Heart right ventricle (tissue), 16 donors: ENCODE measurements around the gene MMP24. TPM values are rescaled to one million over a fixed set of nuclear protein-coding genes. Genes with fewer than 3 reads are reported as not detected.

ENCODE experiments used
- ATAC-seq, 8 donors: fragments of 200-7000 bp; cut with Tn5 transposase; one replicate each; pipeline ENCODE4 v1.9.1; 2020; ENCODE audit warnings: mild to moderate bottlenecking in 8 of 8, moderate library complexity in 8 of 8, moderate number of reproducible peaks in 1 of 8
- DNase-seq, 2 donors: peaks; one replicate each; pipeline ENCODE4 v3.0.0-alpha.2; 2020
- H3K27ac ChIP-seq, 10 donors: fragments of 200-600 bp; sonication (generic) in 2 of 10; one replicate each; pipeline versions ENCODE4 v1.5.0 to v1.8.0; 2020 to 2022; ENCODE audit warnings: mild to moderate bottlenecking in 3 of 10
- H3K27me3 ChIP-seq, 7 donors: fragments of 200-600 bp; one replicate each; pipeline ENCODE4 v1.8.0; 2021 to 2022; ENCODE audit warnings: mild to moderate bottlenecking in 2 of 7
- H3K36me3 ChIP-seq, 9 donors: fragments of 200-600 bp; sonication (generic) in 1 of 9; one replicate each; pipeline versions ENCODE4 v1.5.0 to v1.8.0; 2020 to 2022; ENCODE audit warnings: mild to moderate bottlenecking in 2 of 9
- H3K4me1 ChIP-seq, 9 donors: fragments of 200-600 bp; sonication (generic) in 1 of 9; one replicate each; pipeline versions ENCODE4 v1.5.0 to v1.8.0; 2020 to 2022; ENCODE audit warnings: mild to moderate bottlenecking in 4 of 9
- H3K4me3 ChIP-seq, 10 donors: fragments of 200-600 bp; sonication (generic) in 2 of 10; one replicate each; pipeline versions ENCODE4 v1.5.0 to v1.8.0; 2020 to 2022; ENCODE audit warnings: mild to moderate bottlenecking in 7 of 10, moderate library complexity in 2 of 10
- H3K9me3 ChIP-seq, 11 donors: fragments of 200-600 bp in 10 of 11; sonication (generic) in 2 of 11; one replicate each; pipeline versions ENCODE4 v1.5.0 to v1.8.0; 2013 to 2022; ENCODE audit warnings: mild to moderate bottlenecking in 2 of 11, control low read depth in 1 of 11, moderate library complexity in 1 of 11
- WGBS, 2 donors: extraction: QIAGEN DNeasy Blood & Tissue Kit; methylation state at CpG; one replicate each; pipeline ENCODE4 v1.1.7; 2013; ENCODE audit warnings: inconsistent platforms in 1 of 2; 5-methylcytosine and 5-hydroxymethylcytosine counted together
- intact Hi-C, 10 donors: fragments of 100-400 bp; cut with DNase I; formaldehyde crosslinking; loops; one replicate each; pipeline versions ENCODE4 v1.11.1 to v1.14.2; 2022
- polyA plus RNA-seq, 2 donors: library from polyadenylated mRNA; stranded (reverse); fragments of 200-250 nt; gene quantifications; one replicate each; pipeline ENCODE4 v1.2.3, GENCODE V29; 2013
- total RNA-seq, 10 donors: library from RNA; stranded (reverse); fragmentation: NEBNext Ultra II Directional in 3 of 10; extraction: Animal tissue kit (Norgen Biotek cat#: 25700) in 3 of 10; gene quantifications; one replicate each; pipeline versions ENCODE4 v1.2.1 to v1.2.4, GENCODE V29; 2021 to 2023
- TF ChIP-seq, protein P1 (sequence below), 9 donors: fragments of 200-600 bp; sonication (generic) in 2 of 9; IDR thresholded peaks; one replicate each; pipeline versions ENCODE4 v1.5.0 to v1.8.0; 2021 to 2022; ENCODE audit warnings: antibody characterized with exemption in 9 of 9, mild to moderate bottlenecking in 5 of 9, moderate library complexity in 1 of 9
- donor health status: Arrhythmogenic right ventricular cardiomyopathy.
- donor health status: ischemic (EF 13 %, LVEDD 7.1; RV severe dilation, severe dysfunction).
- donor health status: healthy with polysubstance abuse.
- donor health status: DM: no; HTN: yes; CAD: no.
- donor health status: DM: no; HTN: no; CAD: no.
- donor health status: ischemic (EF 25% LVEDD 6.9; RV normal size, moderate dysfunction).
- donor health status: ischemic (EF 25% LVEDD 5.7; RV mildly dilated, moderate dysfunction).
- donor health status: healthy.
- donor health status: DM: yes; HTN: yes; CAD: no.
- donor health status: Ischemic cardiomyopathy.
- donor health status: ischemic (EF 35%, LVEDD 5.7; RV mildly dilated, moderate dysfunction).
- donor health status: nonischemic (EF 11% LVEDD 7.7; RV severe dilation, severe dysfunction).
- donor health status: DM: yes; HTN: yes; CAD: no.
- donor health status: PGD.
- donor health status: ischemic (EF 29% LVEDD 5.4; RV normal size, mild dysfunction).
- donor health status: nonischemic (EF 23%, LVEDD 6.1; RV moderate dilation, normal function).

Gene MMP24
- total and polyA plus RNA-seq, 12 donors = 0.09 to 1.2 (median 0.22) TPM; not detected in 1

DNA sequence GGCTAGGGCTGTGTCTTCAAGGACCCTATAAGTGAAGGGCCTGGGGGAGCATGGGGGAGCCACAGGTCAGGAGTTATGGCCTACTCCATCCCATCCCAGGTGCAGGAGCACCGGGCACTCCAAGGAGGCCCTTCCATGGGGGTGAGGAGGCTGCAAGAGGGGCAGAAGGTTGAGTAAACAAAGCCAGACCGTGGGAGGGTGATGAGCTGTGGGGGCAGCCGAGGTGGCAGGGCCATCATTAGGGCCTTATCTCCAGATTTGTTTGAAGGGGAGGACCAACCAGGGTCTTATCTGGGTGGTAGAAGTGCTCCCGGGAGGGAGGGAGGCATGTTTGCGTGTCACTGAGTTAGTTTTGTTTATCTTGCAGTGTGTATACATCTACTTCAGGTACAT is 67.8 kb downstream of the MMP24 start:
- DNase-seq (no peak), ATAC-seq (no peak)

DNA sequence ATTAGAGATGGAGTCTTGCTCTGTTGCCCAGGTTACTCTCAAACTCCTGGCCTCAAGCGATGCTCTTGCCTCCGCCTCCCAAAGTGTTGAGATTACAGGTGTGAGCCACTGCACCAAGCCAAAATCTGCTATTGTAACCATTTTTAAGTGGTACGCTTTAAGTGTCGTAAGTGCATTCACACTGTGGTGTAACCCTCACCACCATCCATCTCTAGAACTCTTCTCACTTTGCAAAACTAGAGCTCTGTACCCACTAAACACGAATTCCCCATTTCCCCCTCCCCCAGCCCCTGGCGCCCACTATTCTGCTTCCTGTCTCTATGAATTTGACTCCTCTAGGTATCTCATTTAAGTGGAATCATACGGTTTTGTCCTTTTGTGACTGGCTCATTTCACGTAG is 68.6 kb downstream of the MMP24 start:
- no peak overlapping the region for H3K4me3 ChIP-seq
- ATAC-seq = no peak
- intact Hi-C loops = no loop called here
- peaks cover 0 to 8% (median 0%) of the 10 kb centered on the region in 9 donors for H3K4me1 ChIP-seq
- H3K27me3 ChIP-seq = peaks cover 0 to 21% (median 15%) of the 10 kb centered on the region in 7 donors
- H3K27ac ChIP-seq = no peak overlapping the region
- no peaks in the 10 kb centered on the region for H3K9me3 ChIP-seq
- TF ChIP-seq, protein P1, sequence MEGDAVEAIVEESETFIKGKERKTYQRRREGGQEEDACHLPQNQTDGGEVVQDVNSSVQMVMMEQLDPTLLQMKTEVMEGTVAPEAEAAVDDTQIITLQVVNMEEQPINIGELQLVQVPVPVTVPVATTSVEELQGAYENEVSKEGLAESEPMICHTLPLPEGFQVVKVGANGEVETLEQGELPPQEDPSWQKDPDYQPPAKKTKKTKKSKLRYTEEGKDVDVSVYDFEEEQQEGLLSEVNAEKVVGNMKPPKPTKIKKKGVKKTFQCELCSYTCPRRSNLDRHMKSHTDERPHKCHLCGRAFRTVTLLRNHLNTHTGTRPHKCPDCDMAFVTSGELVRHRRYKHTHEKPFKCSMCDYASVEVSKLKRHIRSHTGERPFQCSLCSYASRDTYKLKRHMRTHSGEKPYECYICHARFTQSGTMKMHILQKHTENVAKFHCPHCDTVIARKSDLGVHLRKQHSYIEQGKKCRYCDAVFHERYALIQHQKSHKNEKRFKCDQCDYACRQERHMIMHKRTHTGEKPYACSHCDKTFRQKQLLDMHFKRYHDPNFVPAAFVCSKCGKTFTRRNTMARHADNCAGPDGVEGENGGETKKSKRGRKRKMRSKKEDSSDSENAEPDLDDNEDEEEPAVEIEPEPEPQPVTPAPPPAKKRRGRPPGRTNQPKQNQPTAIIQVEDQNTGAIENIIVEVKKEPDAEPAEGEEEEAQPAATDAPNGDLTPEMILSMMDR (IDR thresholded peaks at IDR 0.05) = no peak
- WGBS, 2 donors = 69 to 85% methylated on average over 8 of the region's 8 CpGs
- no peak for DNase-seq
- H3K36me3 ChIP-seq = no peaks in the 10 kb centered on the region

More for the DNA sequence above, 67.8 kb downstream of the MMP24 start:
- no peak overlapping the region for H3K27ac ChIP-seq
- intact Hi-C loops = no loop called here
- H3K4me1 ChIP-seq = peaks cover 0 to 8% (median 0%) of the 10 kb centered on the region in 9 donors
- no peaks in the 10 kb centered on the region for H3K9me3 ChIP-seq
- no peak overlapping the region for H3K4me3 ChIP-seq
- TF ChIP-seq, protein P1 (IDR thresholded peaks at IDR 0.05) = no peak
- peaks cover 0 to 21% (median 15%) of the 10 kb centered on the region in 7 donors for H3K27me3 ChIP-seq
- WGBS, 2 donors = 51 to 57% methylated on average over 5 of the region's 5 CpGs
- H3K36me3 ChIP-seq = no peaks in the 10 kb centered on the region

DNA sequence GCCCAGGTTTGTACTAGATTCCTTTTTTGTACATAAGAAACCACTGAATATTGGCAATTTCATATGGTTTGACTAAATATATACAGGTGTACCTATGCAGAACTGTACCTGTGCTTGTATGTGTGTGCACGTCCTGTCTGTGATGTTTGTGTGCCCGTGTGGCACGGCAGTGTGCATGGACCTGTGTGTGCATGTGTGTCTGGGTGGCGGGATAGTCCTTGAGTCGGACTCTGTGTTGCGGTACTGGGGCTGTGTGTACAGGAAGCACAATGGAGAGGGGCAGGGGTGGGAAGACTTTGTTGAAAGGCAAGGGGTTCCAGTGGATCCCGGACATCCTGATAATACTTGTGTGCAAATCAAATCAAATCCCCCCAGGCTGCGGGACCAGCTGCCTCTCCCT is 69.2 kb downstream of the MMP24 start:
- H3K9me3 ChIP-seq = no peaks in the 10 kb centered on the region
- peaks cover 0 to 21% (median 15%) of the 10 kb centered on the region in 7 donors for H3K27me3 ChIP-seq
- H3K4me3 ChIP-seq = no peak overlapping the region
- intact Hi-C loops = no loop called here
- TF ChIP-seq, protein P1 (IDR thresholded peaks at IDR 0.05) = no peak
- DNase-seq (no peak), ATAC-seq (no peak)
- H3K27ac ChIP-seq = no peak overlapping the region
- WGBS, 2 donors = 69 to 70% methylated on average over 8 of the region's 8 CpGs
- no peaks in the 10 kb centered on the region for H3K36me3 ChIP-seq
- H3K4me1 ChIP-seq = peaks cover 0 to 8% (median 0%) of the 10 kb centered on the region in 9 donors

DNA sequence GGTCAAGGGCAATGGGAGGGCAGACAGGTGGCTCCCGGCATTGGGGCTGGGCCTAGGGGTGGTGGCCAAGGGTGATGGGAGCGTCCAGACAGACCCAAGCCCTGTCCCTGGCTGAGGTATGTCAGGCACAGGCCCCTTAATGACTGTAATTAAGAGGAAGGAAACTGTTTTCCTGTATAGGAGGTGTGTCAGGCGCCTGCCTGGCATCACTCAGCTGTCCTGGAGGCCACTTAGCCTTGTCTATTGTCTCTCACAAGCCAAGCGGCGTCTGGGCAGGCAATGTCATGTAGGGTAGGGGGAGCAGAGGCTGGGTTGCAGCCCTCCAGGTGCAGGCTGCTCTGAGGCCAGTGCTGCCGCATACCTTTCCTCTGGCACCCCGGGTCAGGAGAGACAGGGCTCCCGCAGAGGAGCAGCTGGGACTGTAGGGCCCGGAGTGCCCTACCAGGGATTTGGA is 69.6 kb downstream of the MMP24 start:
- H3K27ac ChIP-seq = no peak overlapping the region
- H3K27me3 ChIP-seq = peaks cover 0 to 21% (median 15%) of the 10 kb centered on the region in 7 donors
- no peaks in the 10 kb centered on the region for H3K36me3 ChIP-seq
- H3K4me1 ChIP-seq = peaks cover 0 to 8% (median 0%) of the 10 kb centered on the region in 9 donors
- WGBS, 2 donors = 31 to 41% methylated on average over 9 of the region's 9 CpGs
- peak in 5 of 8 donors; percentile 27 to 36 (median 34) for ATAC-seq
- intact Hi-C loops = no loop called here
- no peaks in the 10 kb centered on the region for H3K9me3 ChIP-seq
- TF ChIP-seq, protein P1 (IDR thresholded peaks at IDR 0.05) = no peak
- H3K4me3 ChIP-seq = no peak overlapping the region
- no peak for DNase-seq
